Astrocyte (in vitro differentiated cells and primary cell): ENCODE data around the gene SOX5. TPM values are rescaled to one million over a fixed set of nuclear protein-coding genes. Genes with fewer than 3 reads are reported as not detected.
"Not testable (repeated sequence)": the region's sequence is repeated elsewhere in the genome, so short reads cannot be mapped to it uniquely, and the experiment has no call there.

Experiments used
- DNase-seq: peaks from one replicate; pipeline ENCODE4 v3.0.0-alpha.2; 2010; ENCODE audit warnings: low read depth
- FAIRE-seq: peaks from 2 replicates; lab custom pipeline; 2011; peaks lifted over from hg19 to GRCh38; lab: Jason Lieb, UNC
- H2AFZ ChIP-seq: 2 replicates; pipeline ENCODE4 v1.6.0; 2012; ENCODE audit warnings: low read depth, low read length, inconsistent platforms
- H3K27ac ChIP-seq: 2 replicates; pipeline ENCODE4 v1.5.1; 2011; ENCODE audit warnings: low read depth, low read length, inconsistent platforms
- H3K27me3 ChIP-seq: 2 replicates; pipeline ENCODE4 v1.6.0; 2011; ENCODE audit warnings: low read length, inconsistent platforms; ENCODE audit not compliant: insufficient read depth
- H3K36me3 ChIP-seq: 2 replicates; pipeline ENCODE4 v1.5.1; 2011; ENCODE audit warnings: low read length, inconsistent platforms; ENCODE audit not compliant: insufficient read depth
- H3K4me1 ChIP-seq: 2 replicates; pipeline ENCODE4 v1.5.1; 2011; ENCODE audit warnings: low read length, inconsistent platforms; ENCODE audit not compliant: insufficient read depth
- H3K4me2 ChIP-seq: 2 replicates; pipeline ENCODE4 v1.6.0; 2012; ENCODE audit warnings: low read length, inconsistent platforms
- H3K4me3 ChIP-seq: 2 replicates; pipeline ENCODE4 v1.5.1; 2011; ENCODE audit warnings: low read depth, mild to moderate bottlenecking, low read length, inconsistent platforms; ENCODE audit not compliant: insufficient read depth
- H3K79me2 ChIP-seq: 2 replicates; pipeline ENCODE4 v1.6.0; 2012; ENCODE audit warnings: mild to moderate bottlenecking, low read length, inconsistent platforms; ENCODE audit not compliant: insufficient read depth
- H3K9ac ChIP-seq: 2 replicates; pipeline ENCODE4 v1.6.0; 2012; ENCODE audit warnings: mild to moderate bottlenecking, low read length, inconsistent platforms
- H3K9me3 ChIP-seq: 2 replicates; pipeline ENCODE4 v1.5.1; 2012; ENCODE audit warnings: low read depth, mild to moderate bottlenecking, low read length, inconsistent platforms; ENCODE audit not compliant: insufficient read depth
- H4K20me1 ChIP-seq: 2 replicates; pipeline ENCODE4 v1.6.0; 2012; ENCODE audit warnings: low read length, inconsistent platforms; ENCODE audit not compliant: insufficient read depth
- H3K27ac Mint-ChIP-seq: one replicate; pipeline ENCODE4 v1.8.0; 2021; ENCODE audit warnings: mild to moderate bottlenecking, mixed read lengths; ENCODE audit not compliant: unreplicated experiment
- H3K27me3 Mint-ChIP-seq: one replicate; pipeline ENCODE4 v1.8.0; 2021; ENCODE audit warnings: low read depth, mixed read lengths; ENCODE audit not compliant: unreplicated experiment
- H3K36me3 Mint-ChIP-seq: one replicate; pipeline ENCODE4 v1.8.0; 2021; ENCODE audit warnings: low read depth, mixed read lengths; ENCODE audit not compliant: unreplicated experiment
- H3K4me1 Mint-ChIP-seq: one replicate; pipeline ENCODE4 v1.8.0; 2021; ENCODE audit warnings: low read depth, mixed read lengths; ENCODE audit not compliant: unreplicated experiment
- H3K4me3 Mint-ChIP-seq: one replicate; pipeline ENCODE4 v1.8.0; 2021; ENCODE audit warnings: mild to moderate bottlenecking, moderate library complexity, mixed read lengths; ENCODE audit not compliant: unreplicated experiment
- H3K9me3 Mint-ChIP-seq: one replicate; pipeline ENCODE4 v1.8.0; 2021; ENCODE audit warnings: mild to moderate bottlenecking, mixed read lengths; ENCODE audit not compliant: unreplicated experiment
- EZH2 ChIP-seq: IDR thresholded peaks from 2 replicates; pipeline ENCODE4 v1.6.1; 2012; ENCODE audit warnings: mild to moderate bottlenecking, low read length, inconsistent platforms; ENCODE audit not compliant: insufficient read depth
- total RNA-seq: library from RNA; stranded (reverse); gene quantifications from 2 replicates; pipeline ENCODE4 v1.2.1, GENCODE V29; 2021
- TF ChIP-seq, protein P1 (sequence below): IDR thresholded peaks from 2 replicates; pipeline ENCODE4 v1.5.1; 2011; ENCODE audit warnings: low read depth, mild to moderate bottlenecking, inconsistent platforms, low read length, moderate library complexity; ENCODE audit not compliant: insufficient read depth

The SOX5 gene
- total RNA-seq, 1 donor from 2014 or later = 13.7 TPM

- Histone ChIP-seq H3K4me2 (no peak overlapping the region), H3K79me2 (no peaks in the 10 kb centered on the region), H3K27ac (no peak overlapping the region), H2AFZ (no peak overlapping the region), H3K9ac (no peak overlapping the region), H3K4me3 (no peak overlapping the region), H3K9me3 (no peaks in the 10 kb centered on the region), H3K36me3 (no peaks in the 10 kb centered on the region), H3K27me3 (no peaks in the 10 kb centered on the region), H4K20me1 (no peaks in the 10 kb centered on the region), H3K4me1 (no peaks in the 10 kb centered on the region)
- H3K4me1 Mint-ChIP-seq = no peaks in the 10 kb centered on the region
- TF ChIP-seq, protein P1, sequence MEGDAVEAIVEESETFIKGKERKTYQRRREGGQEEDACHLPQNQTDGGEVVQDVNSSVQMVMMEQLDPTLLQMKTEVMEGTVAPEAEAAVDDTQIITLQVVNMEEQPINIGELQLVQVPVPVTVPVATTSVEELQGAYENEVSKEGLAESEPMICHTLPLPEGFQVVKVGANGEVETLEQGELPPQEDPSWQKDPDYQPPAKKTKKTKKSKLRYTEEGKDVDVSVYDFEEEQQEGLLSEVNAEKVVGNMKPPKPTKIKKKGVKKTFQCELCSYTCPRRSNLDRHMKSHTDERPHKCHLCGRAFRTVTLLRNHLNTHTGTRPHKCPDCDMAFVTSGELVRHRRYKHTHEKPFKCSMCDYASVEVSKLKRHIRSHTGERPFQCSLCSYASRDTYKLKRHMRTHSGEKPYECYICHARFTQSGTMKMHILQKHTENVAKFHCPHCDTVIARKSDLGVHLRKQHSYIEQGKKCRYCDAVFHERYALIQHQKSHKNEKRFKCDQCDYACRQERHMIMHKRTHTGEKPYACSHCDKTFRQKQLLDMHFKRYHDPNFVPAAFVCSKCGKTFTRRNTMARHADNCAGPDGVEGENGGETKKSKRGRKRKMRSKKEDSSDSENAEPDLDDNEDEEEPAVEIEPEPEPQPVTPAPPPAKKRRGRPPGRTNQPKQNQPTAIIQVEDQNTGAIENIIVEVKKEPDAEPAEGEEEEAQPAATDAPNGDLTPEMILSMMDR = no peak
- no peak for TF ChIP-seq EZH2
- no peaks in the 10 kb centered on the region for H3K36me3 Mint-ChIP-seq
- FAIRE-seq (no peak), DNase-seq (peak; percentile 40)
- no peak overlapping the region for H3K27ac Mint-ChIP-seq
- H3K9me3 Mint-ChIP-seq = peaks cover 8% of the 10 kb centered on the region
- no peaks in the 10 kb centered on the region for H3K27me3 Mint-ChIP-seq
- H3K4me3 Mint-ChIP-seq = no peak overlapping the region
Measured at GRCh38 chr12:23525450-23526072, 423.9 kb downstream of the SOX5 start.

DNA sequence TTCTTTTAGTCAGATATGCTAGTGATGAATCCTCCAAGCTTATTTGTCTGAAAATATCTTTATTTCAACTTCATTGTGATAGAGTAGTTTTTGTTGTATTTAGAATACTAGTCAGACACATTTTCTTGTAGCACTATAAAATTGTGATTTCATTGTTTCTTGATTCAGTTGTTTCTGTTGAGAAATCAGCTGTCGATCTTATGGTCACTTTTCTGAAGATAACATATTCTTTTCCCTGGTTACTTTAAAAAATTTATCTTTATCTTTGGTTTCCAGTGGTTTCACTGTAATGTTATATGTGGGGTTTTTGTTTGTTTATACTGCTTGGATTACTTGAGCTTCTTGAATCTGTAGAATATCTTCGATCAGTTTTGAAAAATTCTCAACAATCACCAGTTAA is 426.1 kb downstream of the SOX5 start:
- DNase-seq = no peak
- Histone ChIP-seq H2AFZ (no peak overlapping the region), H3K79me2 (no peaks in the 10 kb centered on the region), H3K36me3 (no peaks in the 10 kb centered on the region), H3K4me3 (no peak overlapping the region), H3K4me1 (no peaks in the 10 kb centered on the region), H3K27ac (no peak overlapping the region), H3K27me3 (no peaks in the 10 kb centered on the region), H3K9me3 (no peaks in the 10 kb centered on the region), H3K9ac (no peak overlapping the region), H3K4me2 (no peak overlapping the region), H4K20me1 (no peaks in the 10 kb centered on the region)
- no peak overlapping the region for H3K27ac Mint-ChIP-seq
- FAIRE-seq = no peak
- no peak for TF ChIP-seq EZH2
- TF ChIP-seq, protein P1 = no peak
- H3K27me3 Mint-ChIP-seq = no peaks in the 10 kb centered on the region
- H3K9me3 Mint-ChIP-seq = peaks cover 9% of the 10 kb centered on the region
- H3K4me3 Mint-ChIP-seq = no peak overlapping the region
- no peaks in the 10 kb centered on the region for H3K4me1 Mint-ChIP-seq
- no peaks in the 10 kb centered on the region for H3K36me3 Mint-ChIP-seq

DNA sequence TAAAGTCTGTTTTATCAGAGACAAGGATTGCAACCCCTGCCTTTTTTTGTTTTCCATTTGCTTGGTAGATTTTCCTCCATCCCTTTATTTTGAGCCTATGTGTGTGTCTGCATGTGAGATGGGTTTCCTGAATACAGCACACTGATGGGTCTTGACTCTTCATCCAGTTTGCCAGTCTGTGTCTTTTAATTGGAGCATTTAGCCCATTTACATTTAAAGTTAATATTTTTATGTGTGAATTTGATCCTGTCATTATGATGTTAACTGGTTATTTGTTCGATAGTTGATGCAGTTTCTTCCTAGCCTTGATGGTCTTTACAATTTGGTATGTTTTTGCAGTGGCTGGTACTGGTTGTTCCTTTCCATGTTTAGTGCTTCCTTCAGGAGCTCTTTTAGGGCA is 430.0 kb downstream of the SOX5 start:
- not testable (repeated sequence) for H3K27me3 ChIP-seq, H3K9me3 ChIP-seq, H3K27ac Mint-ChIP-seq, H3K36me3 ChIP-seq, H2AFZ ChIP-seq, H4K20me1 ChIP-seq, H3K4me2 ChIP-seq, H3K27me3 Mint-ChIP-seq, H3K36me3 Mint-ChIP-seq, H3K79me2 ChIP-seq, FAIRE-seq, H3K4me3 Mint-ChIP-seq, H3K27ac ChIP-seq, H3K4me1 Mint-ChIP-seq, H3K4me1 ChIP-seq, DNase-seq, H3K4me3 ChIP-seq, H3K9ac ChIP-seq
- H3K9me3 Mint-ChIP-seq = peaks cover 11% of the 10 kb centered on the region

DNA sequence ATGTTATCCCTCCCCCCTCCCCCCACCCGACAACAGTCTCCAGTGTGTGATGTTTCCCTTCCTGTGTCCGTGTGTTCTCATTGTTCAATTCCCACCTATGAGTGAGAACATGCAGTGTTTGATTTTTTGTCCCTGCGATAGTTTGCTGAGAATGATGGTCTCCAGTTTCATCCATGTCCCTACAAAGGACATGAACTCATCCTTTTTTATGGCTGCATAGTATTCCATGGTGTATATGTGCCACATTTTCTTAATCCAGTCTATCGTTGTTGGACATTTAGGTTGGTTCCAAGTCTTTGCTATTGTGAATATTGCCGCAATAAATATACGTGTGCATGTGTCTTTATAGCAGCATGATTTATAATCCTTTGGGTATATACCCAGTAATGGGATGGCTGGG is 433.7 kb downstream of the SOX5 start:
- H3K79me2 ChIP-seq, H3K27me3 ChIP-seq, H3K4me1 Mint-ChIP-seq, H3K9me3 Mint-ChIP-seq, H3K27ac Mint-ChIP-seq, H3K4me3 ChIP-seq, H3K4me2 ChIP-seq, DNase-seq, H4K20me1 ChIP-seq, H3K9ac ChIP-seq, H3K27me3 Mint-ChIP-seq, H3K4me1 ChIP-seq, H3K27ac ChIP-seq, H3K4me3 Mint-ChIP-seq, FAIRE-seq, H2AFZ ChIP-seq, H3K9me3 ChIP-seq, H3K36me3 Mint-ChIP-seq, H3K36me3 ChIP-seq: not testable (repeated sequence)
